IMR-90 (cell line): ENCODE data around the gene MOSPD3. TPM values are rescaled to one million over a fixed set of nuclear protein-coding genes. Genes with fewer than 3 reads are reported as not detected.

ENCODE experiments used
- ATAC-seq: fragments of 200-7000 bp; cut with Tn5 transposase; 2 replicates; pipeline ENCODE4 v1.9.1; 2020; ENCODE audit warnings: low read depth, mild to moderate bottlenecking, moderate library complexity
- BruUV-seq: library from RNA; stranded (reverse); fragments of 400-500 nt; replicated peaks from 2 replicates; lab custom pipeline; 2021; lab: Mats Ljungman, UMichigan
- CTCF ChIA-PET: fragments of 300-600 bp; formaldehyde crosslinking; extraction: SDS; loops from one replicate; lab custom pipeline; 2021; ENCODE audit warnings: antibody characterized with exemption; lab: Yijun Ruan, JAX
- POLR2A ChIA-PET: fragments of 300-600 bp; sonication (Branson Sonifier 250); formaldehyde crosslinking; loops from one replicate; lab custom pipeline; 2022; ENCODE audit warnings: antibody characterized with exemption; ENCODE audit not compliant: unreplicated experiment; lab: Charles Lee
- DNase-seq: peaks from one replicate; pipeline ENCODE4 v3.0.0; 2013
- H2AFZ ChIP-seq: replicated peaks from 2 replicates; pipeline ENCODE3; 2013; ENCODE audit warnings: low read length, mild to moderate bottlenecking; ENCODE audit not compliant: poor library complexity
- H2AK5ac ChIP-seq: 2 replicates; pipeline ENCODE4 v1.6.1; 2013; ENCODE audit warnings: low read depth, low read length, inconsistent platforms
- H2AK9ac ChIP-seq: replicated peaks from 2 replicates; pipeline ENCODE3; 2013; ENCODE audit warnings: mild to moderate bottlenecking, low read depth, low read length, moderate library complexity; ENCODE audit not compliant: poor library complexity
- H2BK120ac ChIP-seq: 2 replicates; pipeline ENCODE4 v1.6.1; 2013; ENCODE audit warnings: low read depth, low read length, inconsistent platforms
- H2BK15ac ChIP-seq: 3 replicates; pipeline ENCODE4 v1.6.1; 2013; ENCODE audit warnings: low read depth, low read length, inconsistent platforms
- H2BK20ac ChIP-seq: 2 replicates; pipeline ENCODE4 v1.6.1; 2013; ENCODE audit warnings: low read depth, mild to moderate bottlenecking, inconsistent platforms, low read length, moderate library complexity
- H2BK5ac ChIP-seq: 2 replicates; pipeline ENCODE4 v1.6.1; 2013; ENCODE audit warnings: mild to moderate bottlenecking, low read depth, low read length, inconsistent platforms; ENCODE audit not compliant: poor library complexity, severe bottlenecking
- H3K14ac ChIP-seq: replicated peaks from 2 replicates; pipeline ENCODE4 v1.6.1; 2013; ENCODE audit warnings: low read depth, low read length, inconsistent platforms
- H3K18ac ChIP-seq: 2 replicates; pipeline ENCODE4 v1.6.1; 2013; ENCODE audit warnings: low read depth, low read length, control low read depth
- H3K23ac ChIP-seq: 2 replicates; pipeline ENCODE4 v1.6.1; 2013; ENCODE audit warnings: low read depth, low read length, inconsistent platforms
- H3K27ac ChIP-seq: 2 replicates; pipeline ENCODE4 v1.5.1; 2013; ENCODE audit warnings: mild to moderate bottlenecking, control low read depth, low read length; ENCODE audit not compliant: insufficient read depth
- H3K27me3 ChIP-seq: 2 replicates; pipeline ENCODE4 v1.6.1; 2013; ENCODE audit warnings: low read length; ENCODE audit not compliant: control insufficient read depth, insufficient read depth
- H3K36me3 ChIP-seq: 2 replicates; pipeline ENCODE4 v1.6.1; 2013; ENCODE audit warnings: low read length, mixed read lengths; ENCODE audit not compliant: control insufficient read depth, insufficient read depth
- H3K4ac ChIP-seq: 2 replicates; pipeline ENCODE4 v1.6.1; 2013; ENCODE audit warnings: low read depth, low read length, inconsistent platforms
- H3K4me1 ChIP-seq: 2 replicates; pipeline ENCODE4 v1.6.1; 2013; ENCODE audit warnings: low read length, mixed read lengths; ENCODE audit not compliant: control insufficient read depth, insufficient read depth
- H3K4me2 ChIP-seq: 2 replicates; pipeline ENCODE4 v1.6.1; 2013; ENCODE audit warnings: low read depth, mild to moderate bottlenecking, control low read depth, low read length, moderate library complexity
- H3K4me3 ChIP-seq: 2 replicates; pipeline ENCODE4 v1.5.1; 2013; ENCODE audit warnings: low read depth, mild to moderate bottlenecking, control low read depth, low read length, moderate library complexity; ENCODE audit not compliant: insufficient read depth
- H3K56ac ChIP-seq: 2 replicates; pipeline ENCODE4 v1.6.1; 2013; ENCODE audit warnings: low read length, inconsistent platforms; ENCODE audit not compliant: insufficient read depth; ENCODE audit errors: extremely low read depth
- H3K79me1 ChIP-seq, 2 experiments: 2 replicates each; pipeline ENCODE4 v1.6.1; 2013; ENCODE audit warnings: low read length in 2 of 2, inconsistent platforms in 1 of 2, low read depth in 1 of 2
- H3K9ac ChIP-seq: 2 replicates; pipeline ENCODE4 v1.6.1; 2013; ENCODE audit warnings: low read depth, low read length, control low read depth
- H3K9me1 ChIP-seq: 2 replicates; pipeline ENCODE4 v1.6.1; 2013; ENCODE audit warnings: low read length, inconsistent platforms; ENCODE audit not compliant: insufficient read depth
- H3K9me3 ChIP-seq: 2 replicates; pipeline ENCODE4 v1.6.1; 2013; ENCODE audit warnings: low read length; ENCODE audit not compliant: control insufficient read depth, insufficient read depth
- H4K20me1 ChIP-seq: 2 replicates; pipeline ENCODE4 v1.6.1; 2013; ENCODE audit warnings: low read length, inconsistent platforms; ENCODE audit not compliant: insufficient read depth
- H4K5ac ChIP-seq: 2 replicates; pipeline ENCODE4 v1.6.1; 2013; ENCODE audit warnings: mild to moderate bottlenecking, low read depth, low read length, control low read depth
- H4K8ac ChIP-seq, 2 experiments: 2 replicates each; pipeline ENCODE4 v1.6.1; 2013; ENCODE audit warnings: low read depth in 2 of 2, low read length in 2 of 2, control low read depth in 1 of 2, inconsistent platforms in 1 of 2
- H4K91ac ChIP-seq: 2 replicates; pipeline ENCODE4 v1.6.1; 2013; ENCODE audit warnings: low read depth, low read length, inconsistent platforms; ENCODE audit not compliant: insufficient read depth
- CEBPB ChIP-seq: IDR thresholded peaks from 2 replicates; pipeline ENCODE4 v1.6.1; 2012; ENCODE audit warnings: low read depth, low read length, improper control_type of control experiment
- CHD1 ChIP-seq: IDR thresholded peaks from 2 replicates; pipeline ENCODE4 v1.6.1; 2012; ENCODE audit warnings: low read depth, low read length, improper control_type of control experiment
- FOS ChIP-seq: fragments of 150-350 bp; IDR thresholded peaks from 2 replicates; pipeline ENCODE4 v1.6.1; 2016; ENCODE audit warnings: low read depth, low read length
- MAFK ChIP-seq: IDR thresholded peaks from 2 replicates; pipeline ENCODE4 v1.6.1; 2012; ENCODE audit warnings: low read depth, low read length, improper control_type of control experiment
- MAZ ChIP-seq: IDR thresholded peaks from 2 replicates; pipeline ENCODE4 v1.6.1; 2012; ENCODE audit warnings: low read depth, mild to moderate bottlenecking, low read length, improper control_type of control experiment, moderate library complexity, borderline replicate concordance
- MXI1 ChIP-seq: IDR thresholded peaks from 2 replicates; pipeline ENCODE4 v1.6.1; 2012; ENCODE audit warnings: low read depth, mild to moderate bottlenecking, low read length, moderate library complexity, borderline replicate concordance
- NFE2L2 ChIP-seq: fragments of 150-350 bp; IDR thresholded peaks from 2 replicates; pipeline ENCODE4 v1.6.1; 2016; ENCODE audit warnings: low read depth, mild to moderate bottlenecking, low read length
- POLR2A ChIP-seq: IDR thresholded peaks from 2 replicates; pipeline ENCODE4 v1.6.1; 2012; ENCODE audit warnings: mild to moderate bottlenecking, low read depth, low read length
- RAD21 ChIP-seq: IDR thresholded peaks from 2 replicates; pipeline ENCODE4 v1.6.1; 2012; ENCODE audit warnings: low read length, improper control_type of control experiment
- RCOR1 ChIP-seq: IDR thresholded peaks from 2 replicates; pipeline ENCODE4 v1.6.1; 2012; ENCODE audit warnings: mild to moderate bottlenecking, low read length, improper control_type of control experiment; ENCODE audit not compliant: insufficient replicate concordance
- RFX5 ChIP-seq: IDR thresholded peaks from 2 replicates; pipeline ENCODE4 v1.8.0; 2012; ENCODE audit warnings: low read depth, mild to moderate bottlenecking, low read length, moderate library complexity
- SMC3 ChIP-seq: fragments of 150-350 bp; IDR thresholded peaks from 2 replicates; pipeline ENCODE4 v1.6.1; 2016; ENCODE audit warnings: low read depth, mild to moderate bottlenecking, antibody characterized with exemption, low read length, moderate library complexity
- WGBS, 2 experiments: methylation state at CpG; one replicate each; pipeline versions ENCODE4 v1.1.5 to v1.1.7; 2013; ENCODE audit warnings: missing lambda C conversion rate in 2 of 2; ENCODE audit not compliant: insufficient read length in 1 of 2; ENCODE audit errors: extremely low coverage in 2 of 2; 5-methylcytosine and 5-hydroxymethylcytosine counted together
- dilution Hi-C: fragments of 300-500 bp; cut with HindIII; formaldehyde crosslinking; loops from one replicate; pipeline ENCODE4 v1.14.3; 2018; ENCODE audit warnings: low sequenced_read_pairs; ENCODE audit not compliant: unreplicated experiment
- in situ Hi-C: fragments of 300-500 bp; cut with MboI; formaldehyde crosslinking; loops from 3 replicates; pipeline ENCODE4 v1.14.3; 2019; ENCODE audit warnings: low sequenced_read_pairs, inconsistent platforms, mixed read lengths
- intact Hi-C: fragments of 100-400 bp; cut with micrococcal nuclease; formaldehyde crosslinking; loops from 2 replicates; pipeline ENCODE4 v1.10.0; 2022
- polyA plus RNA-seq, 3 experiments: library from polyadenylated mRNA; depleted of rRNA; stranded (reverse); fragments of >200 nt; gene quantifications; 2 replicates each; pipeline ENCODE4 v1.2.3, GENCODE V29; 2012; ENCODE audit warnings: low replicate concordance in 1 of 3
- total RNA-seq: library from RNA; depleted of rRNA; stranded (reverse); fragments of >200 nt; gene quantifications from 2 replicates; pipeline ENCODE4 v1.2.3, GENCODE V29; 2012
- TF ChIP-seq, protein P1 (sequence below): conservative IDR thresholded peaks from 2 replicates; pipeline ENCODE4 v1.5.1; 2012; ENCODE audit warnings: mild to moderate bottlenecking, low read depth, low read length, improper control_type of control experiment
- TF ChIP-seq, protein P2 (sequence below): fragments of 150-350 bp; IDR thresholded peaks from 2 replicates; pipeline ENCODE4 v1.6.1; 2016; ENCODE audit warnings: low read depth, mild to moderate bottlenecking, low read length, moderate library complexity, borderline replicate concordance
- TF ChIP-seq, protein P3 (sequence below): fragments of 150-350 bp; IDR thresholded peaks from 2 replicates; pipeline ENCODE4 v1.6.1; 2017; ENCODE audit warnings: mild to moderate bottlenecking, antibody characterized with exemption, low read length, low read depth

Gene MOSPD3
- total and polyA plus RNA-seq, 2 of the 4 experiments (the other 2 are of a cell fraction): 2.3 to 30.0 TPM

- no peak overlapping the region for H2AFZ ChIP-seq
- no peaks in the 10 kb centered on the region for H3K9me1 ChIP-seq
- H3K56ac ChIP-seq: no peak overlapping the region
- no peaks in the 10 kb centered on the region for H3K36me3 ChIP-seq
- H2BK15ac ChIP-seq: no peak overlapping the region
- H3K27me3 ChIP-seq: peaks cover 25% of the 10 kb centered on the region
- H3K9me3 ChIP-seq: peaks cover 2% of the 10 kb centered on the region; the same call in 1 of the 2 replicates
- dilution Hi-C loops (no loop called here), in situ Hi-C loops (no loop called here), intact Hi-C loops (no loop called here)
- no peak overlapping the region for H3K14ac ChIP-seq
- H3K4me2 ChIP-seq: no peak overlapping the region
- no peak overlapping the region for H3K4me3 ChIP-seq
- no peak overlapping the region for H3K23ac ChIP-seq
- no peak overlapping the region for H2BK20ac ChIP-seq
- no peaks in the 10 kb centered on the region for H3K79me1 ChIP-seq
- DNase-seq (no peak), ATAC-seq (no peak)
- no peak overlapping the region for H3K18ac ChIP-seq
- no peak overlapping the region for H2AK9ac ChIP-seq
- BruUV-seq: no TSS peak
- no peak overlapping the region for H4K5ac ChIP-seq
- CTCF ChIA-PET: no interaction called here
- no peaks in the 10 kb centered on the region for H4K20me1 ChIP-seq
- H4K91ac ChIP-seq: no peak overlapping the region
- H2BK120ac ChIP-seq: no peak overlapping the region
- POLR2A ChIA-PET: no interaction called here
- H3K4me1 ChIP-seq: no peaks in the 10 kb centered on the region
- no peak overlapping the region for H4K8ac ChIP-seq
- H3K27ac ChIP-seq: no peak overlapping the region
- no peak overlapping the region for H2AK5ac ChIP-seq
- H3K4ac ChIP-seq: no peak overlapping the region
- 46% methylated on average over 6 of the region's 25 CpGs; no CpG with 5 or more reads in 1 of the 2 experiments for WGBS, 2 experiments
- H3K9ac ChIP-seq: no peak overlapping the region
- no peak overlapping the region for H2BK5ac ChIP-seq
- TF ChIP-seq MAZ (no peak), RAD21 (no peak), SMC3 (no peak), MAFK (no peak), RCOR1 (no peak), RFX5 (no peak), CHD1 (no peak), CEBPB (no peak), FOS (no peak), MXI1 (no peak), POLR2A (no peak), NFE2L2 (no peak)
- TF ChIP-seq, protein P1, sequence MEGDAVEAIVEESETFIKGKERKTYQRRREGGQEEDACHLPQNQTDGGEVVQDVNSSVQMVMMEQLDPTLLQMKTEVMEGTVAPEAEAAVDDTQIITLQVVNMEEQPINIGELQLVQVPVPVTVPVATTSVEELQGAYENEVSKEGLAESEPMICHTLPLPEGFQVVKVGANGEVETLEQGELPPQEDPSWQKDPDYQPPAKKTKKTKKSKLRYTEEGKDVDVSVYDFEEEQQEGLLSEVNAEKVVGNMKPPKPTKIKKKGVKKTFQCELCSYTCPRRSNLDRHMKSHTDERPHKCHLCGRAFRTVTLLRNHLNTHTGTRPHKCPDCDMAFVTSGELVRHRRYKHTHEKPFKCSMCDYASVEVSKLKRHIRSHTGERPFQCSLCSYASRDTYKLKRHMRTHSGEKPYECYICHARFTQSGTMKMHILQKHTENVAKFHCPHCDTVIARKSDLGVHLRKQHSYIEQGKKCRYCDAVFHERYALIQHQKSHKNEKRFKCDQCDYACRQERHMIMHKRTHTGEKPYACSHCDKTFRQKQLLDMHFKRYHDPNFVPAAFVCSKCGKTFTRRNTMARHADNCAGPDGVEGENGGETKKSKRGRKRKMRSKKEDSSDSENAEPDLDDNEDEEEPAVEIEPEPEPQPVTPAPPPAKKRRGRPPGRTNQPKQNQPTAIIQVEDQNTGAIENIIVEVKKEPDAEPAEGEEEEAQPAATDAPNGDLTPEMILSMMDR: no peak
- TF ChIP-seq, protein P2, sequence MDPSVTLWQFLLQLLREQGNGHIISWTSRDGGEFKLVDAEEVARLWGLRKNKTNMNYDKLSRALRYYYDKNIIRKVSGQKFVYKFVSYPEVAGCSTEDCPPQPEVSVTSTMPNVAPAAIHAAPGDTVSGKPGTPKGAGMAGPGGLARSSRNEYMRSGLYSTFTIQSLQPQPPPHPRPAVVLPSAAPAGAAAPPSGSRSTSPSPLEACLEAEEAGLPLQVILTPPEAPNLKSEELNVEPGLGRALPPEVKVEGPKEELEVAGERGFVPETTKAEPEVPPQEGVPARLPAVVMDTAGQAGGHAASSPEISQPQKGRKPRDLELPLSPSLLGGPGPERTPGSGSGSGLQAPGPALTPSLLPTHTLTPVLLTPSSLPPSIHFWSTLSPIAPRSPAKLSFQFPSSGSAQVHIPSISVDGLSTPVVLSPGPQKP: no peak
- TF ChIP-seq, protein P3, sequence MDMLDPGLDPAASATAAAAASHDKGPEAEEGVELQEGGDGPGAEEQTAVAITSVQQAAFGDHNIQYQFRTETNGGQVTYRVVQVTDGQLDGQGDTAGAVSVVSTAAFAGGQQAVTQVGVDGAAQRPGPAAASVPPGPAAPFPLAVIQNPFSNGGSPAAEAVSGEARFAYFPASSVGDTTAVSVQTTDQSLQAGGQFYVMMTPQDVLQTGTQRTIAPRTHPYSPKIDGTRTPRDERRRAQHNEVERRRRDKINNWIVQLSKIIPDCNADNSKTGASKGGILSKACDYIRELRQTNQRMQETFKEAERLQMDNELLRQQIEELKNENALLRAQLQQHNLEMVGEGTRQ: no peak
Observed at GRCh38 chr7:100654908-100655831, 42.8 kb downstream of the MOSPD3 start.
